T-cell (primary cell): ENCODE measurements around the gene GLTP. TPM values are rescaled to one million over a fixed set of nuclear protein-coding genes. Genes with fewer than 3 reads are reported as not detected.
A peak's percentile ranks its signal among the peaks of the same experiment; 100 is the strongest.

ENCODE experiments used
- ATAC-seq, 4 experiments: fragments of 200-7000 bp in 3 of 4; fragments of 150-1000 bp in 1 of 4; cut with Tn5 transposase; replicated peaks in 1 of 4; 1 replicate in 3 of 4; 2 replicates in 1 of 4; pipeline ENCODE4 v1.10.0; 2021; ENCODE audit warnings: moderate library complexity in 3 of 4, mild to moderate bottlenecking in 2 of 4, moderate number of reproducible peaks in 1 of 4
- CTCF ChIA-PET, 2 donors: fragments of 300-600 bp; sonication (Branson Sonifier 250); formaldehyde crosslinking; loops; one replicate each; lab custom pipeline; 2022; ENCODE audit warnings: antibody characterized with exemption in 2 of 2; lab: Charles Lee
- POLR2A ChIA-PET, 2 donors: fragments of 300-600 bp; sonication (Branson Sonifier 250); formaldehyde crosslinking; loops; one replicate each; lab custom pipeline; 2022; ENCODE audit warnings: antibody characterized with exemption in 2 of 2; lab: Charles Lee
- DNase-seq, 35 experiments: peaks; one replicate each; pipeline versions ENCODE4 v3.0.0 to v3.0.0-alpha.2; 2013 to 2023
- H3K27ac ChIP-seq: one replicate; pipeline ENCODE4 v1.5.1; 2013; ENCODE audit warnings: low read length
- H3K27me3 ChIP-seq, 2 experiments: replicated peaks in 1 of 2; 1 replicate in 1 of 2; 2 replicates in 1 of 2; pipeline versions ENCODE4 v1.6.1 to v1.7.0; 2013; ENCODE audit warnings: low read length in 1 of 2, mixed read lengths in 1 of 2; ENCODE audit not compliant: control insufficient read depth in 2 of 2, insufficient read depth in 2 of 2; ENCODE audit errors: extremely low read depth in 1 of 2
- H3K36me3 ChIP-seq, 2 donors: 1 replicate in 1 of 2; 2 replicates in 1 of 2; pipeline versions ENCODE4 v1.6.1 to v1.7.0; 2013; ENCODE audit warnings: low read length in 1 of 2; ENCODE audit not compliant: control insufficient read depth in 2 of 2, insufficient read depth in 1 of 2; ENCODE audit errors: extremely low read depth in 1 of 2
- H3K4me1 ChIP-seq, 2 experiments: 1 replicate in 1 of 2; 2 replicates in 1 of 2; pipeline versions ENCODE4 v1.6.1 to v1.7.0; 2013; ENCODE audit warnings: low read length in 2 of 2, mixed read lengths in 1 of 2; ENCODE audit not compliant: insufficient read depth in 2 of 2, control insufficient read depth in 1 of 2; ENCODE audit errors: extremely low read depth in 1 of 2
- H3K4me3 ChIP-seq, 2 donors: 1 replicate in 1 of 2; 2 replicates in 1 of 2; pipeline versions ENCODE4 v1.5.1 to v1.7.0; 2013; ENCODE audit warnings: mild to moderate bottlenecking in 2 of 2, low read length in 1 of 2, moderate library complexity in 1 of 2; ENCODE audit not compliant: control insufficient read depth in 1 of 2; ENCODE audit errors: extremely low read depth in 1 of 2
- H3K9me3 ChIP-seq: 2 replicates; pipeline ENCODE4 v1.7.0; 2013
- H3K27ac Mint-ChIP-seq, 2 donors: one replicate each; pipeline ENCODE4 v1.8.0; 2020 to 2021; ENCODE audit warnings: mild to moderate bottlenecking in 2 of 2, mixed read lengths in 2 of 2
- H3K27me3 Mint-ChIP-seq, 2 donors: one replicate each; pipeline ENCODE4 v1.8.0; 2021 to 2022; ENCODE audit warnings: mixed read lengths in 2 of 2
- H3K36me3 Mint-ChIP-seq: one replicate; pipeline ENCODE4 v1.8.0; 2021; ENCODE audit warnings: mixed read lengths
- H3K4me1 Mint-ChIP-seq, 3 donors: one replicate each; pipeline ENCODE4 v1.8.0; 2020 to 2022; ENCODE audit warnings: mixed read lengths in 3 of 3, mild to moderate bottlenecking in 1 of 3
- H3K4me3 Mint-ChIP-seq, 3 donors: one replicate each; pipeline ENCODE4 v1.8.0; 2020 to 2022; ENCODE audit warnings: mild to moderate bottlenecking in 3 of 3, mixed read lengths in 3 of 3, moderate library complexity in 3 of 3
- H3K9me3 Mint-ChIP-seq, 3 donors: one replicate each; pipeline ENCODE4 v1.8.0; 2020 to 2022; ENCODE audit warnings: mixed read lengths in 3 of 3
- WGBS: methylation state at CpG from one replicate; pipeline ENCODE4 v1.1.5; 2013; ENCODE audit warnings: missing lambda C conversion rate; ENCODE audit not compliant: insufficient coverage; 5-methylcytosine and 5-hydroxymethylcytosine counted together
- total RNA-seq, 35 experiments: library from RNA in 6 of 35; stranded (reverse) in 6 of 35; fragments of 120-200 nt in 1 of 35; gene quantifications; one replicate each; pipeline versions ENCODE4 v1.2.1 to v1.2.4 and lab custom pipeline; 2013 to 2026

GLTP gene
- total RNA-seq, 5 donors from 2014 or later (not counting 1 experiment from before 2014, with no cell fraction given): 22.0 to 29.5 (median 23.8) TPM

- Histone ChIP-seq H3K4me3 (no peak overlapping the region), H3K4me1 (no peaks in the 10 kb centered on the region), H3K27ac (no peak overlapping the region), H3K36me3 (peaks cover 37 to 89% of the 10 kb centered on the region in 2 donors), H3K27me3 (no peaks in the 10 kb centered on the region), H3K9me3 (no peaks in the 10 kb centered on the region)
- no peak overlapping the region for H3K4me3 Mint-ChIP-seq
- 96% methylated on average over 3 of the region's 8 CpGs for WGBS
- H3K36me3 Mint-ChIP-seq: peaks cover 59% of the 10 kb centered on the region
- H3K9me3 Mint-ChIP-seq: no peaks in the 10 kb centered on the region
- H3K27ac Mint-ChIP-seq: peak overlapping the region; percentile 27 to 55
- H3K27me3 Mint-ChIP-seq: no peaks in the 10 kb centered on the region
- ATAC-seq (no peak), DNase-seq (no peak)
- H3K4me1 Mint-ChIP-seq: no peaks in the 10 kb centered on the region
- POLR2A ChIA-PET: no interaction called here
- CTCF ChIA-PET: interaction anchor here (0.5 to 0.7 kb wide), 2 partner anchors 9 to 480 kb away, joined by 3 to 6 read pairs; no protein-coding TSS in a partner anchor
Observed at GRCh38 chr12:109910254-109910968, 30.1 kb upstream of the GLTP start.

GRCh38 chr12:109905301-109905700 is 25.0 kb upstream of the GLTP start:
- peaks cover 19 to 68% of the 10 kb centered on the region in 2 donors for H3K36me3 ChIP-seq
- H3K4me3 ChIP-seq: no peak overlapping the region
- H3K27me3 ChIP-seq: no peaks in the 10 kb centered on the region
- H3K36me3 Mint-ChIP-seq: peaks cover 49% of the 10 kb centered on the region
- ATAC-seq (no peak), DNase-seq (no peak)
- ChIA-PET POLR2A (no interaction called here), CTCF (no interaction called here)
- H3K4me3 Mint-ChIP-seq: no peak overlapping the region
- 97% methylated on average over 6 of the region's 10 CpGs for WGBS
- H3K27ac Mint-ChIP-seq: no peak overlapping the region
- peaks cover 4 to 20% of the 10 kb centered on the region in 2 experiments for H3K4me1 ChIP-seq
- no peak overlapping the region for H3K27ac ChIP-seq
- H3K9me3 Mint-ChIP-seq: no peaks in the 10 kb centered on the region
- H3K27me3 Mint-ChIP-seq: no peaks in the 10 kb centered on the region
- no peaks in the 10 kb centered on the region for H3K9me3 ChIP-seq
- peaks cover 16 to 20% (median 18%) of the 10 kb centered on the region in 3 donors for H3K4me1 Mint-ChIP-seq

DNA sequence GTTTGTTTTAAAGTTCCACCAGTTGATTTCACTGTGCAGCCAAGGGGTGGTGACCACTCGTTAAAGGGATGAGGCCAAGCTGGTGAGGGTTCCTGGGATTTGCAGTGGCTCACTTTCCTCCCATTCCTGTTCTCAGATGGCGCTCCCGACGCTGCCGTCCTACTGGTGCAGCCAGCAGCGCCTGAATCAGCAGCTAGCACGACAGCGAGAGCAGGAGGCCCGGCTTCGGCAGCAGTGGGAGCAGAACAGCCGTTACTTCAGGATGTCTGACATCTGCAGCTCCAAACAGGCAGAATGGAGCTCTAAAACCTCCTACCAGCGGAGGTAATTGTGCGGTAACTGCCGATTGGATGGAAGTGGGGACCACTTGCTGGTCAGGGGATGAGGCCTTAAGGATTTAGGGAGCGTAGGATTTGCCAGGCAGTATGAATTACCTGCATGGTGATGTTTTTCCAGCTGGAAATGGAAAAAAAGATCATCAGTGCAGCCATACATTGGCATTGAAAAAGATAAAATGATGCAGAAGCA is 22.6 kb upstream of the GLTP start:
- ChIA-PET CTCF (no interaction called here), POLR2A (no interaction called here)
- Histone ChIP-seq H3K4me3 (no peak overlapping the region), H3K36me3 (peaks cover 11 to 51% of the 10 kb centered on the region in 2 donors), H3K4me1 (peaks cover 8 to 29% of the 10 kb centered on the region in 2 experiments), H3K9me3 (no peaks in the 10 kb centered on the region), H3K27me3 (no peaks in the 10 kb centered on the region), H3K27ac (no peak overlapping the region)
- no peak for ATAC-seq
- 97% methylated on average over 14 of the region's 15 CpGs for WGBS
- no peaks in the 10 kb centered on the region for H3K27me3 Mint-ChIP-seq
- H3K4me1 Mint-ChIP-seq: peaks cover 27% of the 10 kb centered on the region in 3 donors
- no peak overlapping the region for H3K4me3 Mint-ChIP-seq
- H3K27ac Mint-ChIP-seq: no peak overlapping the region
- DNase-seq: no peak
- peaks cover 38% of the 10 kb centered on the region for H3K36me3 Mint-ChIP-seq
- no peaks in the 10 kb centered on the region for H3K9me3 Mint-ChIP-seq

DNA sequence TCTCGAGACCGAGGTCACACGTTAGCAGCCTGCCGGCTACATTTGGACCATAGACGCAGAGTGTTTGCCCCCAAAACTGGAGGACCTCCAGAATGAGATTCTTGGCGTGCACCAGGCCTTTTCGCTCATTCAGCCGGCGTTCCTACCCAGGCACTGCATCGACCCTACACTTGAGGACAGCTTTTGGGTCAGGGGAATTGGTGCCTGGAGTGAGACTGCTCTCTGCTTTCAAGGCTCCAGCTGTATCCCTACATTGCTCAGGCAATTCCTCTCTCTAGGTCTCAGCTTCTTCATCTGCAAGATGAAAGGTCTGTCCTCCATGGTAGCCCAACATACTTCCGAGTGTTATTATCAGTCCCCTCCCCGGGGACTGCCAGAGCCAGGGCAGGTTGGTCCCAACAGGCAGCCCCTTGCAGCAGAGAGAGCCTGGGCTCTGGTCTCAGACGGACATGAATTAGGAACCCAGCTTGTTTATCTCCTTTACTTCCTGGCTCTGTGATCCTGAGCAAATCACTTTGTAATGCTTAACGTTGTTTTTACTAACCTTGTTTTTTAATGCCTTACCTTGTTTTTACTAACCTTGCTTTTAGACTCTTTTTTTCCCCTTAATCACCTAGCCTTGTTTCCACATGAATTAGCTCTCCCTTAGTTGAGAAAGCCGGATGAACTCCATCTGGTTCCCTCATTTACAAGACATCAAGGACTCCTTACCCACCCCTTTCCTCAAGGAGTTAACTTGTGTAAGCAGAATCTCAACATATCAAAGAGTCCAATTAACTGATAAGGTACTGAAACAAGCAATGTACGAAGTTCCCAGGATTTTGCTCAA is 20.6 kb upstream of the GLTP start:
- peak overlapping the region; percentile 20 for H3K27ac ChIP-seq
- ChIA-PET POLR2A (interaction anchor here (0.6 to 1.1 kb wide), 3 partner anchors 12 to 102 kb away, joined by 4 to 7 read pairs (median 5); no protein-coding TSS in a partner anchor), CTCF (interaction anchor here (0.5 to 1.2 kb wide), 5 partner anchors 10 to 93 kb away, joined by 3 to 5 read pairs (median 4); no protein-coding TSS in a partner anchor)
- Mint-ChIP-seq H3K27me3 (no peaks in the 10 kb centered on the region), H3K4me3 (peak overlapping the region; percentile 86 to 95 (median 94)), H3K27ac (peak overlapping the region; percentile 91 to 98), H3K4me1 (peaks cover 27 to 29% (median 27%) of the 10 kb centered on the region in 3 donors), H3K9me3 (no peaks in the 10 kb centered on the region), H3K36me3 (peaks cover 23% of the 10 kb centered on the region)
- whole genome bisulfite sequencing: 1% methylated on average over 13 of the region's 16 CpGs
- DNase-seq (no peak), ATAC-seq (peak in 3 of 4 experiments; percentile 4 to 10 (median 5))
- H3K9me3 ChIP-seq: no peaks in the 10 kb centered on the region
- no peaks in the 10 kb centered on the region for H3K27me3 ChIP-seq
- peaks cover 8 to 29% of the 10 kb centered on the region in 2 experiments for H3K4me1 ChIP-seq
- H3K36me3 ChIP-seq: peaks cover 4 to 31% of the 10 kb centered on the region in 2 donors
- peak overlapping the region; percentile 81 to 82 for H3K4me3 ChIP-seq

- Mint-ChIP-seq H3K4me3 (peak within 1 kb of the TSS; percentile 86 to 95 (median 94)), H3K36me3 (peaks cover 15% of the 10 kb centered on the region), H3K4me1 (peaks cover 27 to 29% (median 27%) of the 10 kb centered on the region in 3 donors), H3K27ac (peak within 1 kb of the TSS; percentile 98 to 99), H3K27me3 (no peaks in the 10 kb centered on the region), H3K9me3 (no peaks in the 10 kb centered on the region)
- ATAC-seq (peak; percentile 88 to 92 (median 92)), DNase-seq (peak; percentile 43 to 88 (median 67))
- CTCF ChIA-PET: interaction anchor here (0.6 to 1.2 kb wide), 4 partner anchors 11 to 94 kb away, joined by 3 to 5 read pairs (median 4); no protein-coding TSS in a partner anchor
- H3K27ac ChIP-seq: peak within 1 kb of the TSS; percentile 66
- peak within 1 kb of the TSS; percentile 81 to 82 for H3K4me3 ChIP-seq
- peaks cover 0 to 23% of the 10 kb centered on the region in 2 donors for H3K36me3 ChIP-seq
- POLR2A ChIA-PET: interaction anchor here (0.6 to 1.1 kb wide), 2 partner anchors 13 to 91 kb away, joined by 4 to 7 read pairs; no protein-coding TSS in a partner anchor
- no peaks in the 10 kb centered on the region for H3K9me3 ChIP-seq
- H3K4me1 ChIP-seq: peaks cover 8 to 29% of the 10 kb centered on the region in 2 experiments
- H3K27me3 ChIP-seq: no peaks in the 10 kb centered on the region
- 2% methylated on average over 68 of the region's 69 CpGs for WGBS
Observed at GRCh38 chr12:109899783-109900751, 19.7 kb upstream of the GLTP start, which contains the start of gene TCHP. TCHP (plus strand) TSS chr12:109900274; CDS start chr12:109903027, 2,753 bp downstream.
